Ovary (tissue), 9 donors: ENCODE measurements around the gene SENP7. TPM values are rescaled to one million over a fixed set of nuclear protein-coding genes. Genes with fewer than 3 reads are reported as not detected.

ENCODE experiments used
- DNase-seq, 5 donors: peaks; one replicate each; pipeline ENCODE4 v3.0.0-alpha.2; 2019 to 2020
- H3K27ac ChIP-seq, 2 donors: fragments of 200-600 bp; one replicate each; pipeline versions ENCODE4 v1.5.1 to v1.8.0; 2019 to 2022
- H3K27me3 ChIP-seq: fragments of 200-600 bp; one replicate; pipeline ENCODE4 v1.8.0; 2022
- H3K36me3 ChIP-seq: fragments of 200-600 bp; sonication (generic); one replicate; pipeline ENCODE4 v1.5.1; 2019
- H3K4me1 ChIP-seq: one replicate; pipeline ENCODE4 v1.8.1; 2013; ENCODE audit warnings: mild to moderate bottlenecking, moderate library complexity; ENCODE audit not compliant: insufficient read depth
- H3K4me3 ChIP-seq: fragments of 200-600 bp; sonication (generic); one replicate; pipeline ENCODE4 v1.5.1; 2017
- H3K9me3 ChIP-seq, 2 donors: fragments of 200-600 bp in 1 of 2; sonication (generic) in 1 of 2; one replicate each; pipeline versions ENCODE4 v1.5.1 to v1.8.1; 2013 to 2019; ENCODE audit warnings: mild to moderate bottlenecking in 1 of 2, moderate library complexity in 1 of 2
- EP300 ChIP-seq: sonication (generic); formaldehyde crosslinking; IDR thresholded peaks from one replicate; pipeline ENCODE4 v1.6.1; 2017; ENCODE audit warnings: antibody characterized with exemption
- POLR2A ChIP-seq: fragments of 450-650 bp; IDR thresholded peaks from one replicate; pipeline ENCODE4 v1.6.1; 2017; ENCODE audit warnings: antibody characterized with exemption, mild to moderate bottlenecking, moderate library complexity
- WGBS, 3 donors: extraction: QIAGEN DNeasy Blood & Tissue Kit in 1 of 3; methylation state at CpG; one replicate each; pipeline versions ENCODE4 v1.1.5 to v1.1.7; 2013 to 2017; 5-methylcytosine and 5-hydroxymethylcytosine counted together
- intact Hi-C, 4 donors: fragments of 100-400 bp; cut with DNase I; formaldehyde crosslinking; loops; one replicate each; pipeline versions ENCODE4 v1.11.0 to v1.15.1; 2022 to 2023
- polyA plus RNA-seq, 2 donors: library from polyadenylated mRNA; stranded (reverse); fragments of 200-250 nt in 1 of 2; fragments of 350-450 nt in 1 of 2; fragmentation: Illumina TruSeq in 1 of 2; extraction: RNeasy Lipid Tissue Mini Kit (QIAGEN cat#74804) in 1 of 2; gene quantifications; one replicate each; pipeline ENCODE4 v1.2.3, GENCODE V29; 2013 to 2014
- total RNA-seq, 7 donors: library from RNA; depleted of rRNA in 2 of 7; stranded (reverse); fragments of >200 nt in 2 of 7; fragmentation: NEBNext Ultra II Directional in 3 of 7; extraction: Animal tissue kit (Norgen Biotek cat#: 25700) in 3 of 7; gene quantifications; one replicate each; pipeline versions ENCODE4 v1.1.0 to v1.2.4, GENCODE V29; 2016 to 2023
- TF ChIP-seq, protein P1 (sequence below), 3 donors: fragments of 450-650 bp in 2 of 3; fragments of 200-600 bp in 1 of 3; IDR thresholded peaks; one replicate each; pipeline versions ENCODE4 v1.5.1 to v1.8.0; 2016 to 2022; ENCODE audit warnings: antibody characterized with exemption in 3 of 3, mild to moderate bottlenecking in 1 of 3
- donor health status: DM: no; HTN: no; CAD: no; lungs with moderate emphysema.
- donor health status: DM: no; HTN: no; CAD: no.
- donor health status: Bipolar disorder and iron deficiency.
- donor health status: DM: yes; HTN: yes; CAD: no.
- donor health status: DM: no; HTN: no; CAD: no.
- donor health status: DM: yes; HTN: yes; CAD: no.

SENP7 gene
- total and polyA plus RNA-seq, 9 donors, result 16.9 to 33.4 (median 26.8) TPM

DNA sequence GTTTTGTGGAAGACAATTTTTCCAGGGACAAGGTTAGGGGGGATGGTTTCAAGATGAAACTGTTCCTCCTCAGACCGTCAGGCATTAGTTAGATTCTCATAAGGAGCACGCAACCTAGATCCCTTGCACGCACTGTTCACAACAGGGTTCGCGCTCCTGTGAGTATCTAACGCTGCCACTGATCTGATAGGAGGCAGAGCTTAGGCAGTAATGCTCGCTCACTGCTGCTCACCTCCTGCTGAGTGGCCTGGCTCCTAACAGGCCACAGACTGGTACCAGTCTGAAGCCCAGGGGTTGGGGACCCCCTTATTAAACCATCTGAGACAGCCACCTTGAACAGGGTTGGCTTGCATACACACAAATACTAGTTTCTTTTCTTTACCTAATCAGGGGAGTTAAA lies 179.1 kb downstream of the SENP7 start:
- H3K36me3 ChIP-seq, result no peaks in the 10 kb centered on the region
- intact Hi-C loops, result no loop called here
- H3K27ac ChIP-seq, result no peak overlapping the region
- no peaks in the 10 kb centered on the region for H3K27me3 ChIP-seq
- no peak for DNase-seq
- no peak for TF ChIP-seq EP300
- TF ChIP-seq POLR2A, result no peak
- TF ChIP-seq, protein P1, sequence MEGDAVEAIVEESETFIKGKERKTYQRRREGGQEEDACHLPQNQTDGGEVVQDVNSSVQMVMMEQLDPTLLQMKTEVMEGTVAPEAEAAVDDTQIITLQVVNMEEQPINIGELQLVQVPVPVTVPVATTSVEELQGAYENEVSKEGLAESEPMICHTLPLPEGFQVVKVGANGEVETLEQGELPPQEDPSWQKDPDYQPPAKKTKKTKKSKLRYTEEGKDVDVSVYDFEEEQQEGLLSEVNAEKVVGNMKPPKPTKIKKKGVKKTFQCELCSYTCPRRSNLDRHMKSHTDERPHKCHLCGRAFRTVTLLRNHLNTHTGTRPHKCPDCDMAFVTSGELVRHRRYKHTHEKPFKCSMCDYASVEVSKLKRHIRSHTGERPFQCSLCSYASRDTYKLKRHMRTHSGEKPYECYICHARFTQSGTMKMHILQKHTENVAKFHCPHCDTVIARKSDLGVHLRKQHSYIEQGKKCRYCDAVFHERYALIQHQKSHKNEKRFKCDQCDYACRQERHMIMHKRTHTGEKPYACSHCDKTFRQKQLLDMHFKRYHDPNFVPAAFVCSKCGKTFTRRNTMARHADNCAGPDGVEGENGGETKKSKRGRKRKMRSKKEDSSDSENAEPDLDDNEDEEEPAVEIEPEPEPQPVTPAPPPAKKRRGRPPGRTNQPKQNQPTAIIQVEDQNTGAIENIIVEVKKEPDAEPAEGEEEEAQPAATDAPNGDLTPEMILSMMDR (IDR thresholded peaks at IDR 0.05), result no peak
- 81 to 94% (median 84%) methylated on average over 7 of the region's 7 CpGs for WGBS, 3 donors
- no peak overlapping the region for H3K4me3 ChIP-seq
- no peaks in the 10 kb centered on the region for H3K4me1 ChIP-seq
- no peaks in the 10 kb centered on the region for H3K9me3 ChIP-seq

DNA sequence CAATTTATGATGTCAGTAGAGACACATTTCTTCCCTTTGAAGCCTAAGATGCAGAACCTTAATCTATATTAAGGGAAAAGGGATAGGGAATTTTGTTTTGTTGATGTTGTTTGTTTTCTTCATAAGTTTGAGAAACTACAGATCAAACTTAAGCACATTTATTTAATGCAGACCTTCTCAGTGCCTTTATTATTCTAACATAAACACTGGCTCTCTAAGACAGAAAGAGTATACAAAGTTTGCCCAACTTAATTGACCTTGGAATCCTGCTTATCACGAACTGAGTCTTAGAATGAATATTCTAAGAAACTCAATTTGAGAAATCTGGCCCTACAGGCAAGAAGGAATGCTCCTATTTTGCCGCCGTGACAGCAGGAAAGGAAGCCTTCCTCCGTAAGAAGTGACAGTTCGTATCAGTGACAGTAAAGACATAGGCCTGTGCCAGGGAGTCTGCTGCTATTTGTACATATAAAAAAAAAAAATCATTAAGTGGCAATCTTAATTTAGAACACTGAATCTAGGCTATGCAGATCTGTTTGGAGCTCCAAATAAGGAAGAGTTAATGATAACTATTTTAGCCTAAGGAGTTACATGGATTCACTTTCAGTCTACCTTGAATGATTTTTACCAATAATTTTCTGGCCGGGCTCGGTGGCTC lies 183.9 kb downstream of the SENP7 start:
- intact Hi-C loops, result no loop called here
- no peaks in the 10 kb centered on the region for H3K36me3 ChIP-seq
- WGBS, 3 donors, result 93 to 95% (median 94%) methylated on average over 7 of the region's 7 CpGs

DNA sequence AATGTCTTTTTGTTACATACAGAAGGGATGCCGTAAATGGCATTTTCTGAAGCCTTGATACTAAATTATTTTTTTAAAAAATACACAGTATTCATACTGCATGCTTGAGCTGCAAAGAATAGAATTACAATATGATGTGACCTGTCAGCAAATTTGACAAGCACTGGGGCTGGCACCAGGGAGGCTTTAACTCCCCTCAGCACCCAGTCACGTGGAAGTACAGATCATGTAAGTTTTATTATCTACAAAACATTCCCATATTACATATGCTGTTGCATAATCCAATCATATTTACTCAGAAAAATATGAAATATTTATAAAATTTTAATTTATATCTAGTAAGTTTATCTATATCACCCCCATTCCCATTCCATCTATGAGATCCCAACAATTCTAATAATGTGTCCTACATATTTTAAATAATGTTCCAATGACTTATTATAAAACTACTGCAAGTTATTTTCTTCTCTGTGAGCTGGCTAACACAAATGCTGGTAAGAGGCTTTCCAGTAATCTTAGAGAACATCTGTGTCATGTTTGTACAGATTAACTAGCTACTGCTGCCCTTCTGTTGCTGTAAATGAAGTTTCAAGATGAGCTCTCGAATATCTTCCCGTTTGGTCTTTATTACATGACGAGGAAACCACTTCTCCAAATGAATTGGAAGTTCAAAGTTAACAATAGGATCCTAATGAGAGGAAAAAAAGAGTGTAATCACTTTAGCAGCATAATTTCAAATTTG lies 187.4 kb downstream of the SENP7 start:
- H3K4me1 ChIP-seq, result no peaks in the 10 kb centered on the region
- DNase-seq, result no peak
- TF ChIP-seq POLR2A (no peak), EP300 (no peak)
- TF ChIP-seq, protein P1 (IDR thresholded peaks at IDR 0.05), result no peak
- WGBS, 3 donors, result 92 to 94% (median 93%) methylated on average over 5 of the region's 5 CpGs
- H3K9me3 ChIP-seq, result no peaks in the 10 kb centered on the region
- no peaks in the 10 kb centered on the region for H3K36me3 ChIP-seq
- H3K27ac ChIP-seq, result no peak overlapping the region
- no peaks in the 10 kb centered on the region for H3K27me3 ChIP-seq
- H3K4me3 ChIP-seq, result no peak overlapping the region
- intact Hi-C loops, result no loop called here

More for the DNA sequence above, 183.9 kb downstream of the SENP7 start:
- no peaks in the 10 kb centered on the region for H3K27me3 ChIP-seq
- no peak overlapping the region for H3K27ac ChIP-seq
- DNase-seq, result no peak
- TF ChIP-seq POLR2A (no peak), EP300 (no peak)
- TF ChIP-seq, protein P1 (IDR thresholded peaks at IDR 0.05), result no peak
- H3K9me3 ChIP-seq, result no peaks in the 10 kb centered on the region
- H3K4me1 ChIP-seq, result no peaks in the 10 kb centered on the region
- H3K4me3 ChIP-seq, result no peak overlapping the region

DNA sequence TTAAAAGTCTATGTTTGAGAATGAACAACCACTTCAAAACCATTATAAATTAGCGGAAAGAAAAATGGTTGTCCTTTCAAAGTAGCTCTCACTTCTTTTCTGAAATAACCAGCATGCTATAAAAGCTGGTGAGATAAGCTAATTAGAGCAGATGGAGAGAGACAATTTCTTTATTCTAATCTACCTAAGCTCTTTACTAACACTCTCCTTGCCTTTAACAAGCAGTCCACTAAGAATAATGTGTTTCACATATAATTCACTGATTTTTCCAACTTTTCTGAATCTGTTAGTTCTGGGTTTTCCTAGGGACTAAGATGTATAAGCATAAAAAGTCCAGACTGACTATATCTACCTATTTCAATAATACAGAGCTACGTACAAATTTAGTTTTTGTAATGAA lies 192.5 kb downstream of the SENP7 start, which contains the start of gene IMPG2:
TSS of gene IMPG2 (minus strand) at position 101 of the 400 bp plus-strand sequence. CDS start 203 bp downstream, outside the sequence.
- 93 to 99% (median 96%) methylated on average over 2 of the region's 2 CpGs for WGBS, 3 donors
- Histone ChIP-seq H3K4me1 (no peaks in the 10 kb centered on the region), H3K9me3 (no peaks in the 10 kb centered on the region), H3K27me3 (no peaks in the 10 kb centered on the region), H3K27ac (no peak within 1 kb of the TSS), H3K4me3 (no peak within 1 kb of the TSS), H3K36me3 (no peaks in the 10 kb centered on the region)
- DNase-seq, result no peak
- TF ChIP-seq, protein P1 (IDR thresholded peaks at IDR 0.05), result no peak
- TF ChIP-seq EP300 (no peak), POLR2A (no peak)
- intact Hi-C loops, result no loop called here
